SK-N-SH treated with all-trans-retinoic acid at 6 μM for 48 hours (cell line): Measurements from ENCODE around the gene NINJ2.

ENCODE experiments used
- ATAC-seq: fragments of 200-7000 bp; cut with Tn5 transposase; 3 replicates; pipeline ENCODE4 v1.9.1; 2020; ENCODE audit warnings: mild to moderate bottlenecking, moderate library complexity
- ARNTL ChIP-seq: fragments of 450-650 bp; formaldehyde crosslinking; IDR thresholded peaks from 2 replicates; pipeline ENCODE4 v1.5.0; 2020; ENCODE audit warnings: low read depth, mild to moderate bottlenecking, moderate library complexity, borderline replicate concordance
- BACH2 ChIP-seq: fragments of 250-450 bp; sonication (Bioruptor Pico); IDR thresholded peaks from 2 replicates; pipeline ENCODE4 v1.9.0; 2021; ENCODE audit warnings: mild to moderate bottlenecking, borderline replicate concordance
- CSDC2 ChIP-seq: fragments of 250-450 bp; sonication (Bioruptor Pico); IDR thresholded peaks from 2 replicates; pipeline ENCODE4 v1.5.0; 2020; ENCODE audit warnings: mild to moderate bottlenecking, moderate library complexity
- ESRRG ChIP-seq: fragments of 250-450 bp; sonication (Bioruptor Pico); IDR thresholded peaks from 2 replicates; pipeline ENCODE4 v1.6.1; 2021; ENCODE audit warnings: mild to moderate bottlenecking
- GLIS3 ChIP-seq: fragments of 250-450 bp; sonication (Bioruptor Pico); IDR thresholded peaks from 2 replicates; pipeline ENCODE4 v1.5.0; 2020; ENCODE audit warnings: mild to moderate bottlenecking, moderate library complexity
- ISL1 ChIP-seq: fragments of 250-450 bp; sonication (Bioruptor Pico); IDR thresholded peaks from 2 replicates; pipeline ENCODE4 v2.1.2; 2022; ENCODE audit warnings: mild to moderate bottlenecking, moderate library complexity
- OSR1 ChIP-seq: fragments of 250-450 bp; sonication (Bioruptor Pico); IDR thresholded peaks from 2 replicates; pipeline ENCODE4 v1.8.0; 2022; ENCODE audit warnings: moderate library complexity, mild to moderate bottlenecking, inconsistent platforms
- PPARA ChIP-seq: fragments of 250-450 bp; sonication (Bioruptor Pico); IDR thresholded peaks from 2 replicates; pipeline ENCODE4 v1.5.0; 2020; ENCODE audit warnings: mild to moderate bottlenecking, borderline replicate concordance
- RARB ChIP-seq: fragments of 250-450 bp; sonication (Bioruptor Pico); IDR thresholded peaks from 2 replicates; pipeline ENCODE4 v1.8.0; 2021; ENCODE audit warnings: mild to moderate bottlenecking, moderate library complexity
- SNAI2 ChIP-seq: fragments of 250-450 bp; sonication (Bioruptor Pico); IDR thresholded peaks from 2 replicates; pipeline ENCODE4 v1.5.0; 2020; ENCODE audit warnings: mild to moderate bottlenecking, moderate library complexity
- TCF4 ChIP-seq: fragments of 250-450 bp; sonication (Bioruptor Pico); IDR thresholded peaks from 2 replicates; pipeline ENCODE4 v1.8.0; 2021; ENCODE audit warnings: mild to moderate bottlenecking, moderate library complexity, borderline replicate concordance
- ZC3H10 ChIP-seq: fragments of 250-450 bp; sonication (Bioruptor Pico); IDR thresholded peaks from 2 replicates; pipeline ENCODE4 v1.5.1; 2021; ENCODE audit warnings: mild to moderate bottlenecking, moderate library complexity
- ZFP3 ChIP-seq: fragments of 250-450 bp; sonication (Bioruptor Pico); IDR thresholded peaks from 2 replicates; pipeline ENCODE4 v1.5.0; 2020; ENCODE audit warnings: mild to moderate bottlenecking, moderate library complexity
- ZFP30 ChIP-seq: fragments of 450-650 bp; formaldehyde crosslinking; IDR thresholded peaks from 2 replicates; pipeline ENCODE4 v1.5.0; 2022; ENCODE audit warnings: mild to moderate bottlenecking, moderate library complexity
- ZNF70 ChIP-seq: fragments of 450-650 bp; formaldehyde crosslinking; IDR thresholded peaks from 2 replicates; pipeline ENCODE4 v1.5.0; 2020; ENCODE audit warnings: mild to moderate bottlenecking, moderate library complexity
- ZNF8 ChIP-seq: fragments of 450-650 bp; formaldehyde crosslinking; IDR thresholded peaks from 2 replicates; pipeline ENCODE4 v1.5.0; 2020; ENCODE audit warnings: mild to moderate bottlenecking, moderate library complexity
- TF ChIP-seq, protein P1 (sequence below): fragments of 250-450 bp; sonication (Bioruptor Pico); IDR thresholded peaks from 2 replicates; pipeline ENCODE4 v1.8.0; 2020; ENCODE audit warnings: mild to moderate bottlenecking, moderate library complexity, borderline replicate concordance
- TF ChIP-seq, protein P2 (sequence below): fragments of 250-450 bp; sonication (Bioruptor Pico); IDR thresholded peaks from 2 replicates; pipeline ENCODE4 v1.5.1; 2021; ENCODE audit warnings: mild to moderate bottlenecking, moderate library complexity

Gene NINJ2

GRCh38 chr12:684416-684815 lies 21.2 kb upstream of the NINJ2 start:
- ATAC-seq: no peak
- TF ChIP-seq ZFP30 (CRISPR knock-in tag) (no peak), SNAI2 (CRISPR knock-in tag) (no peak), ZFP3 (CRISPR knock-in tag) (no peak), PPARA (CRISPR knock-in tag) (no peak), ARNTL (CRISPR knock-in tag) (no peak), ZNF8 (CRISPR knock-in tag) (no peak), RARB (CRISPR knock-in tag) (no peak), TCF4 (CRISPR knock-in tag) (no peak), ZNF70 (CRISPR knock-in tag) (no peak), CSDC2 (CRISPR knock-in tag) (no peak)
- TF ChIP-seq, protein P1, sequence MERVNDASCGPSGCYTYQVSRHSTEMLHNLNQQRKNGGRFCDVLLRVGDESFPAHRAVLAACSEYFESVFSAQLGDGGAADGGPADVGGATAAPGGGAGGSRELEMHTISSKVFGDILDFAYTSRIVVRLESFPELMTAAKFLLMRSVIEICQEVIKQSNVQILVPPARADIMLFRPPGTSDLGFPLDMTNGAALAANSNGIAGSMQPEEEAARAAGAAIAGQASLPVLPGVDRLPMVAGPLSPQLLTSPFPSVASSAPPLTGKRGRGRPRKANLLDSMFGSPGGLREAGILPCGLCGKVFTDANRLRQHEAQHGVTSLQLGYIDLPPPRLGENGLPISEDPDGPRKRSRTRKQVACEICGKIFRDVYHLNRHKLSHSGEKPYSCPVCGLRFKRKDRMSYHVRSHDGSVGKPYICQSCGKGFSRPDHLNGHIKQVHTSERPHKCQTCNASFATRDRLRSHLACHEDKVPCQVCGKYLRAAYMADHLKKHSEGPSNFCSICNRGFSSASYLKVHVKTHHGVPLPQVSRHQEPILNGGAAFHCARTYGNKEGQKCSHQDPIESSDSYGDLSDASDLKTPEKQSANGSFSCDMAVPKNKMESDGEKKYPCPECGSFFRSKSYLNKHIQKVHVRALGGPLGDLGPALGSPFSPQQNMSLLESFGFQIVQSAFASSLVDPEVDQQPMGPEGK (CRISPR knock-in tag): no peak

- no peak for ATAC-seq
- TF ChIP-seq OSR1 (no peak), ZNF70 (CRISPR knock-in tag) (no peak), BACH2 (CRISPR knock-in tag) (no peak), ISL1 (no peak), CSDC2 (CRISPR knock-in tag) (no peak), ZC3H10 (CRISPR knock-in tag) (no peak), RARB (CRISPR knock-in tag) (no peak), GLIS3 (CRISPR knock-in tag) (no peak)
- TF ChIP-seq, protein P2, sequence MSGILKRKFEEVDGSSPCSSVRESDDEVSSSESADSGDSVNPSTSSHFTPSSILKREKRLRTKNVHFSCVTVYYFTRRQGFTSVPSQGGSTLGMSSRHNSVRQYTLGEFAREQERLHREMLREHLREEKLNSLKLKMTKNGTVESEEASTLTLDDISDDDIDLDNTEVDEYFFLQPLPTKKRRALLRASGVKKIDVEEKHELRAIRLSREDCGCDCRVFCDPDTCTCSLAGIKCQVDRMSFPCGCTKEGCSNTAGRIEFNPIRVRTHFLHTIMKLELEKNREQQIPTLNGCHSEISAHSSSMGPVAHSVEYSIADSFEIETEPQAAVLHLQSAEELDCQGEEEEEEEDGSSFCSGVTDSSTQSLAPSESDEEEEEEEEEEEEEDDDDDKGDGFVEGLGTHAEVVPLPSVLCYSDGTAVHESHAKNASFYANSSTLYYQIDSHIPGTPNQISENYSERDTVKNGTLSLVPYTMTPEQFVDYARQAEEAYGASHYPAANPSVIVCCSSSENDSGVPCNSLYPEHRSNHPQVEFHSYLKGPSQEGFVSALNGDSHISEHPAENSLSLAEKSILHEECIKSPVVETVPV (CRISPR knock-in tag): no peak
These were observed 18.5 kb upstream of the NINJ2 start for GRCh38 chr12:681568-682256.

DNA sequence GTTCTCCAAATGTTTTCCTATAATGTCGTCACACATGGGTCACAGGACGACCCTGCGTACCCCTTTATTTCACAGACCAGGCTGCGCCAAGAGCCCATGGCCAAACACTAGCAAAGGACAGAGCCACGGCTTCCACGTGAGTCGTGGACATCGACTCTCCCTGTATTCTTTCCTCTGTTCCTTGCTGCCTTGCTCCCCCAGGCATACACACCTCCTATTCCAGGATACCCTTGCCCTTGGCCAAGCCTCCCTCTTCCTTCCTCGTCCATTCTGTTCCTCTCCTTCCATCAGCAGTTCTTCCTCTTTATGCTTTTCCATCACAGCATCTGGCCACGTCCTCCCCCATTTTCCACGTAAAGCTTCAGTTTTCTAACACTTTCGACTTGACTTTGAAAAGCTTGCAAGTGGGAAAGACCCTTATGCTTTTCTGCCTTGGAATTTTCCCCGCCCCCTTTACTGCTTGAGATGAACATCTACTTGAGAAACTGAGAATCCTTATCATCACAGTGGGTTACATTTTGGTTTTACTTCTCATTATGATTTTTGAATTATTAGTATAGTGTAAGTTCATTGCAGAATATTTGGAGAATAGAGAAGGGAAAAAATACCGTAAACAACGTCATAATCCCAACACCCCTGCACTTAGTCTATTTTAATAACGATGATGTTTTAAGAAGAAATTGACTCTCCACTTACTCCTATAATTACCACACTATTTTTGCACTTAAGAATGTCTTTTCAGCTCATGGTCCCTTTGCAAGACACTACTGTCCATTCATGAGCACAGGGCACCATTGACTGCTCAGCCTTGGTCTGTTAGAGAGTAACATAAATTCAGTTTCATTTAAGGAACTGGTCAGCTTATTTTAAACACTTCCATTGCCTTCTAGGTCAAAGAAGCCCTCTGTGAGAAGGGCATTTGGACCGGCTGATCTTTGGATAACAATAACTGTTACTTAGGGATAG lies 15.8 kb upstream of the NINJ2 start:
- ATAC-seq: no peak
- no peak for TF ChIP-seq SNAI2 (CRISPR knock-in tag)
- no peak for TF ChIP-seq CSDC2 (CRISPR knock-in tag)
- TF ChIP-seq, protein P2 (CRISPR knock-in tag): no peak
- no peak for TF ChIP-seq ZFP30 (CRISPR knock-in tag)

- TF ChIP-seq ESRRG: no peak
- TF ChIP-seq, all 23 proteins: peak for 0
- ATAC-seq: no peak
These were observed 12.3 kb upstream of the NINJ2 start for GRCh38 chr12:675562-675961.

GRCh38 chr12:674272-674781 lies 11.1 kb upstream of the NINJ2 start:
- ATAC-seq: no peak
- TF ChIP-seq SNAI2 (CRISPR knock-in tag): no peak

DNA sequence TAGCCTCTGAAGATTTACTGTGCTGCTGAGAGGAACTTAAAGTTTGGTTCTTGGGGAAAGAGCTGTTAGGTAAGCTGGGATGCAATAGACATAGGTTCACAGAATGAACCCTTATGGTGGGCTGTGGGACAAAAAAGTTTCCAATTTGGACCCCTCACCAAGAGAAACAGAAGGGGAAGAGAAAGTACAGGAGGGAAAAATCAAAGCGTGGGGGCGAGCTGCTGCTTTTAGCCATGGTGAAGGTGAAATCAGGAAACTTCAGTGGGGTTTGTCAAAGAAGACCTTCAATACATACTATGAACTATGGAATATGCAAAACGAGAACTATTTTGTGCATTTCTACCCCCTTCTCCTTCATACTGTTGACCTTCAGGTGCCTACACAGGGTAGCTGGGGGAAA lies 10.6 kb upstream of the NINJ2 start:
- ATAC-seq: no peak
- TF ChIP-seq, protein P1 (CRISPR knock-in tag): no peak
- TF ChIP-seq ZFP30 (CRISPR knock-in tag): no peak
- TF ChIP-seq, all 23 proteins: peak for 0
